Testis (tissue), 5 donors: ENCODE results near the gene IRAK4. TPM values are rescaled to one million over a fixed set of nuclear protein-coding genes. Genes with fewer than 3 reads are reported as not detected.
A peak's percentile ranks its signal among the peaks of the same experiment; 100 is the strongest.

Experiments used
- DNase-seq: peaks from one replicate; pipeline ENCODE4 v3.0.0-alpha.2; 2019
- H3K27ac ChIP-seq, 2 donors: fragments of 200-600 bp; sonication (generic); one replicate each; pipeline ENCODE4 v1.5.1; 2019
- H3K27me3 ChIP-seq: fragments of 200-600 bp; sonication (generic); one replicate; pipeline ENCODE4 v1.5.1; 2019
- H3K36me3 ChIP-seq: fragments of 200-600 bp; sonication (generic); one replicate; pipeline ENCODE4 v1.5.1; 2017; ENCODE audit warnings: low read depth; ENCODE audit errors: missing control alignments
- H3K4me1 ChIP-seq: fragments of 200-600 bp; sonication (generic); one replicate; pipeline ENCODE4 v1.5.1; 2019
- H3K4me3 ChIP-seq, 2 donors: fragments of 200-600 bp; sonication (generic); one replicate each; pipeline ENCODE4 v1.5.1; 2017 to 2019
- H3K9me3 ChIP-seq: fragments of 200-600 bp; sonication (generic); one replicate; pipeline ENCODE4 v1.5.1; 2017
- POLR2A ChIP-seq: fragments of 450-650 bp; IDR thresholded peaks from one replicate; pipeline ENCODE4 v1.6.1; 2017; ENCODE audit warnings: antibody characterized with exemption, mild to moderate bottlenecking, moderate library complexity
- WGBS, 2 donors: methylation state at CpG; one replicate each; pipeline ENCODE4 v1.1.5; 2018; 5-methylcytosine and 5-hydroxymethylcytosine counted together
- intact Hi-C: fragments of 100-400 bp; cut with DNase I; formaldehyde crosslinking; loops from one replicate; pipeline ENCODE4 v1.15.1; 2023; ENCODE audit warnings: low total_unique reads
- long read RNA-seq, 2 donors: transcript quantifications; one replicate each; lab custom pipeline, GENCODE V29; 2026
- polyA plus RNA-seq: library from polyadenylated mRNA; stranded (reverse); fragments of 350-450 nt; fragmentation: Illumina TruSeq; extraction: RNeasy Lipid Tissue Mini Kit (QIAGEN cat#74804); gene quantifications from one replicate; pipeline ENCODE4 v1.2.3, GENCODE V29; 2014; ENCODE audit warnings: low read depth, low replicate concordance; ENCODE audit not compliant: insufficient read depth
- total RNA-seq, 2 donors: library from RNA; depleted of rRNA; stranded (reverse); fragments of >200 nt; gene quantifications; one replicate each; pipeline ENCODE4 v1.2.3, GENCODE V29; 2016
- TF ChIP-seq, protein P1 (sequence below), 3 experiments: fragments of 450-650 bp in 2 of 3; fragments of 200-600 bp in 1 of 3; sonication (generic) in 1 of 3; IDR thresholded peaks; one replicate each; pipeline ENCODE4 v1.5.1; 2016 to 2019; ENCODE audit warnings: antibody characterized with exemption in 3 of 3, mild to moderate bottlenecking in 2 of 3, moderate library complexity in 1 of 3

IRAK4 gene
- total RNA-seq = 10 to 100 TPM; 16.4 to 19.6 TPM
- polyA plus RNA-seq = 14.0 TPM
- long read RNA-seq, donor 1, full-length matches to known transcripts = 1 of 1 reads
- long read RNA-seq, donor 1, partial matches to known transcripts = 0 of 1 reads
- long read RNA-seq, donor 1, other reads (novel, unspliced or antisense) = 0 of 1 reads
- long read RNA-seq, donor 2, partial matches to known transcripts = 0 of 1 reads
- long read RNA-seq, donor 2, other reads (novel, unspliced or antisense) = 0 of 1 reads

GRCh38 chr12:43758728-43759563 is at the start of gene IRAK4, which contains the start of gene PUS7L:
IRAK4 (plus strand) TSS chr12:43758951; CDS start chr12:43768112, 9,161 bp downstream.
PUS7L (minus strand) TSS chr12:43758790; CDS start chr12:43755245, 3,545 bp downstream.
- intact Hi-C loops = no loop called here
- 0% methylated on average over 11 to 54 of the region's 54 CpGs for WGBS, 2 donors
- Histone ChIP-seq H3K36me3 (no peaks in the 10 kb centered on the region), H3K4me3 (peak within 1 kb of the TSS; percentile 76 to 83), H3K27ac (peak within 1 kb of the TSS; percentile 79 to 87), H3K4me1 (peaks cover 5% of the 10 kb centered on the region), H3K27me3 (no peaks in the 10 kb centered on the region), H3K9me3 (no peaks in the 10 kb centered on the region)
- DNase-seq = peak; percentile 98
- TF ChIP-seq, protein P1, sequence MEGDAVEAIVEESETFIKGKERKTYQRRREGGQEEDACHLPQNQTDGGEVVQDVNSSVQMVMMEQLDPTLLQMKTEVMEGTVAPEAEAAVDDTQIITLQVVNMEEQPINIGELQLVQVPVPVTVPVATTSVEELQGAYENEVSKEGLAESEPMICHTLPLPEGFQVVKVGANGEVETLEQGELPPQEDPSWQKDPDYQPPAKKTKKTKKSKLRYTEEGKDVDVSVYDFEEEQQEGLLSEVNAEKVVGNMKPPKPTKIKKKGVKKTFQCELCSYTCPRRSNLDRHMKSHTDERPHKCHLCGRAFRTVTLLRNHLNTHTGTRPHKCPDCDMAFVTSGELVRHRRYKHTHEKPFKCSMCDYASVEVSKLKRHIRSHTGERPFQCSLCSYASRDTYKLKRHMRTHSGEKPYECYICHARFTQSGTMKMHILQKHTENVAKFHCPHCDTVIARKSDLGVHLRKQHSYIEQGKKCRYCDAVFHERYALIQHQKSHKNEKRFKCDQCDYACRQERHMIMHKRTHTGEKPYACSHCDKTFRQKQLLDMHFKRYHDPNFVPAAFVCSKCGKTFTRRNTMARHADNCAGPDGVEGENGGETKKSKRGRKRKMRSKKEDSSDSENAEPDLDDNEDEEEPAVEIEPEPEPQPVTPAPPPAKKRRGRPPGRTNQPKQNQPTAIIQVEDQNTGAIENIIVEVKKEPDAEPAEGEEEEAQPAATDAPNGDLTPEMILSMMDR (IDR thresholded peaks at IDR 0.05) = peak in 2 of 3 experiments; percentile 22 to 46
- no peak for TF ChIP-seq POLR2A

GRCh38 chr12:43711348-43711747 is 47.4 kb upstream of the IRAK4 start:
- Histone ChIP-seq H3K27ac (no peak overlapping the region), H3K36me3 (no peaks in the 10 kb centered on the region), H3K9me3 (no peaks in the 10 kb centered on the region), H3K4me3 (no peak overlapping the region), H3K4me1 (no peaks in the 10 kb centered on the region), H3K27me3 (no peaks in the 10 kb centered on the region)
- TF ChIP-seq POLR2A = no peak
- TF ChIP-seq, protein P1 (IDR thresholded peaks at IDR 0.05) = no peak
- DNase-seq = no peak
- WGBS, 2 donors = 85 to 86% methylated on average over 2 of the region's 2 CpGs
- intact Hi-C loops = no loop called here

DNA sequence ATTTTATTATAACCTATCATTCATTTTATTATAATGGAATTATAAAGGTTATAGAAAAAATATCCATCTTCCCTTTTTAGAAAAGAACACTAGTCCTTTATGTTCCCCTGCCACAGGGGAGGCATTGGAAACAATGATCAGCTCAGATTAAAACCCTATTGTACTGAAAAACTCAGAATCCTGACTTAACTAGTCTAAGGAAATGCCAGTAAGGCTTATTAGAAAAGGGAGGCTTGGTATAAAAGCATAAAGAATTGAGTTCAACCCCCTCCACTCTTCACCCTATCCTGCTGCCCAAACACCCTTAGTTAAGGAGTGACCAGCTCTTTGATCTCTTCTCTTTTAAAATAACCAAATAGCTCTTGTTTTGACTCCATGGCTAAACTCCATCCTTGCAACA is 36.1 kb upstream of the IRAK4 start:
- H3K4me1 ChIP-seq = no peaks in the 10 kb centered on the region
- no peak overlapping the region for H3K27ac ChIP-seq
- TF ChIP-seq, protein P1 (IDR thresholded peaks at IDR 0.05) = no peak
- no peak for TF ChIP-seq POLR2A
- H3K27me3 ChIP-seq = no peaks in the 10 kb centered on the region
- no peaks in the 10 kb centered on the region for H3K36me3 ChIP-seq
- no peak overlapping the region for H3K4me3 ChIP-seq
- no peaks in the 10 kb centered on the region for H3K9me3 ChIP-seq
- no peak for DNase-seq
- intact Hi-C loops = no loop called here

- H3K4me3 ChIP-seq = no peak overlapping the region
- H3K4me1 ChIP-seq = no peaks in the 10 kb centered on the region
- no peaks in the 10 kb centered on the region for H3K27me3 ChIP-seq
- intact Hi-C loops = no loop called here
- no peaks in the 10 kb centered on the region for H3K9me3 ChIP-seq
- DNase-seq = no peak
- no peak overlapping the region for H3K27ac ChIP-seq
- TF ChIP-seq POLR2A = no peak
- TF ChIP-seq, protein P1 (IDR thresholded peaks at IDR 0.05) = no peak
- no peaks in the 10 kb centered on the region for H3K36me3 ChIP-seq
Observed at GRCh38 chr12:43723134-43723533, 35.6 kb upstream of the IRAK4 start.
